Measurements from ENCODE around the gene FCHO2. TPM values are rescaled to one million over a fixed set of nuclear protein-coding genes. Genes with fewer than 3 reads are reported as not detected.

Gene FCHO2
- total RNA-seq, 1 experiment from 2014 or later: 25.3 TPM

GRCh38 chr5:73110190-73110589, 154.3 kb downstream of the FCHO2 start:
- CTCF ChIA-PET: no interaction called here
- in situ Hi-C loops (cut with HindIII; ENCODE audit: low pct_unique_long_range_greater_than_20kb, low sequenced_read_pairs): no loop called here
- no peak for ATAC-seq

GRCh38 chr5:73111536-73111935, 155.7 kb downstream of the FCHO2 start:
- H3K4me1 ChIP-seq (ENCODE audit: control insufficient read depth, insufficient read depth, low read length): no peaks in the 10 kb centered on the region
- POLR2A ChIA-PET: no interaction called here
- no peak overlapping the region for H3K27ac ChIP-seq (ENCODE audit: low read length)
- H3K4me3 ChIP-seq (ENCODE audit: low read depth in 2 of 2, low read length in 2 of 2): no peak overlapping the region
- H3K9me3 ChIP-seq (ENCODE audit: control insufficient read depth, insufficient read depth, low read depth, low read length): no peaks in the 10 kb centered on the region
- no peaks in the 10 kb centered on the region for H3K27me3 ChIP-seq (ENCODE audit: control insufficient read depth, insufficient read depth, low read length)
- in situ Hi-C loops (cut with HindIII; ENCODE audit: low pct_unique_long_range_greater_than_20kb, low sequenced_read_pairs) (no loop called here), intact Hi-C loops (cut with micrococcal nuclease; ENCODE audit: unreplicated experiment) (no loop called here)
- DNase-seq (ENCODE audit: low read depth, low spot score) (no peak), ATAC-seq (no peak)
- no TSS peak for BruUV-seq (replicated peaks)
- TF ChIP-seq REST (IDR thresholded peaks at IDR 0.05; ENCODE audit: insufficient read depth in 1 of 2, low read depth in 2 of 2, low read length in 1 of 2): no peak
- TF ChIP-seq POLR2AphosphoS5 (IDR thresholded peaks at IDR 0.05; ENCODE audit: low read depth, low read length): no peak
- TF ChIP-seq CTCF (IDR thresholded peaks at IDR 0.05): no peak
- no peak for TF ChIP-seq SIN3A (IDR thresholded peaks at IDR 0.05; ENCODE audit: borderline replicate concordance, insufficient read depth, low read depth, low read length)
- TF ChIP-seq TCF7L2 (IDR thresholded peaks at IDR 0.05; ENCODE audit: low read depth, low read length): no peak
- H3K36me3 ChIP-seq (ENCODE audit: control insufficient read depth, insufficient read depth, low read length): no peaks in the 10 kb centered on the region
- CTCF ChIA-PET: no interaction called here

More at GRCh38 chr5:73110190-73110589, 154.3 kb downstream of the FCHO2 start:
- Histone ChIP-seq H3K9me3 (ENCODE audit: control insufficient read depth, insufficient read depth, low read depth, low read length) (no peaks in the 10 kb centered on the region), H3K27ac (ENCODE audit: low read length) (no peak overlapping the region), H3K27me3 (ENCODE audit: control insufficient read depth, insufficient read depth, low read length) (no peaks in the 10 kb centered on the region), H3K4me3 (ENCODE audit: low read depth in 2 of 2, low read length in 2 of 2) (no peak overlapping the region), H3K36me3 (ENCODE audit: control insufficient read depth, insufficient read depth, low read length) (no peaks in the 10 kb centered on the region), H3K4me1 (ENCODE audit: control insufficient read depth, insufficient read depth, low read length) (no peaks in the 10 kb centered on the region)
- intact Hi-C loops (cut with micrococcal nuclease; ENCODE audit: unreplicated experiment): no loop called here
- TF ChIP-seq TCF7L2 (IDR thresholded peaks at IDR 0.05; ENCODE audit: low read depth, low read length) (no peak), REST (IDR thresholded peaks at IDR 0.05; ENCODE audit: insufficient read depth in 1 of 2, low read depth in 2 of 2, low read length in 1 of 2) (no peak), SIN3A (IDR thresholded peaks at IDR 0.05; ENCODE audit: borderline replicate concordance, insufficient read depth, low read depth, low read length) (no peak), CTCF (IDR thresholded peaks at IDR 0.05) (no peak), POLR2AphosphoS5 (IDR thresholded peaks at IDR 0.05; ENCODE audit: low read depth, low read length) (no peak)
- POLR2A ChIA-PET: interaction anchor here (0.6 kb wide), 1 partner anchor 61 kb away, joined by 3 read pairs; no protein-coding TSS in a partner anchor
- DNase-seq (ENCODE audit: low read depth, low spot score): no peak
- no TSS peak for BruUV-seq (replicated peaks)

Data from Panc1 (cell line).